K562 treated with DMSO at 1 percent for 48 hours (cell line): ENCODE data around the gene SRPK1. TPM values are rescaled to one million over a fixed set of nuclear protein-coding genes. Genes with fewer than 3 reads are reported as not detected.

Experiments
- total RNA-seq: library from RNA; unstranded; fragments of 300-600 nt; gene quantifications from 2 replicates; pipeline ENCODE4 v1.2.3, GENCODE V29; 2022; ENCODE audit warnings: low replicate concordance; ENCODE audit errors: extremely low read depth

SRPK1 gene
- total RNA-seq = not detected in 2 replicates

GRCh38 chr6:35920793-35921732, at the start of gene SRPK1:
SRPK1 (minus strand) TSS chr6:35921098; CDS start chr6:35921056, 42 bp downstream.

DNA sequence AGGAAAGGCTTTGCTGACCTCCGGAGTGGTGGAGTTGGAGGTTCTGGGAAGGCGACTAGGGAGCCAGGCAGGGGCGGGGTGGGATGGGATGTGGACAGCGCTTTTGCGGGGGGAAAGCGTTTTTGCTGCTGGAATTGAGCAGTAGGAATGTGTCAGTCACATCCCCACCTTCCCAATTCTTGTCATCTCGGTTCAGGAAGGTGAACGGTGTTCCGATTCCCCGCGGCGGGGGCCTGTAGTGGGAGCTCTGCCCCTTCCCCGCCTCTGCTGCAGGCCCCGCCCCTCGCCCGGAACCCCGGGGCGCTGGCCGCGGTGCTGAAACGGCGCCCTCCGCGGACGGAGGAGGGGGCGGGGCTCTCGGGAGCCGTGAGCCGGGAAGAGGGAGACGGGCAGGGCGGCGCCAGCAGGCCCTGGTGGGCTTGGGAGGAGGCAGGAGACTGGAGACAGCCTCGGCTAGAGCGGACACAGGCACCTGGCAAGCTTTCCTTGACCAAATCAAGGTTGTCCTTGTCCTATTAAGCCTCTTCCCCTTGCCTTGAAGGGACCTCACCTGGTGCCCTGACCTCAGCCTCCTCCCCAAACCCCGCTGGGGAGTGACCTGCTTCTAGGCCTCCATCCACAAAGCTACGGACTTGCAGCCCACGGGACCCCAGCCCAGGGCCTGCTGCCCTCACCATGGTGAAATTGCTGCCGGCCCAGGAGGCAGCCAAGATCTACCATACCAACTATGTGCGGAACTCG, 115.7 kb downstream of the SRPK1 start, which contains the start of gene LHFPL5:
Gene LHFPL5, plus strand, starts transcription at position 357 of the 741 bp plus-strand sequence. Its CDS starts 319 bp downstream, at position 676.

Other genes with a start within 250 kb of the SRPK1 start
- gene FKBP5, start 232.2 kb downstream of the SRPK1 start, total RNA-seq = not detected in 2 replicates
- gene ARMC12, start 184.1 kb downstream of the SRPK1 start, total RNA-seq = not detected in 2 replicates
- gene CLPSL2, start 144.5 kb downstream of the SRPK1 start, total RNA-seq = not detected in 2 replicates
- not detected in 2 replicates for gene CLPSL1, start 140.1 kb downstream of the SRPK1 start, total RNA-seq
- not detected in 2 replicates for gene CLPS, start 123.8 kb downstream of the SRPK1 start, total RNA-seq
- gene LHFPL5, start 115.7 kb downstream of the SRPK1 start, total RNA-seq = not detected in 2 replicates
- not detected in 2 replicates for gene SLC26A8, start 103.5 kb upstream of the SRPK1 start, total RNA-seq
- gene MAPK14, start 106.7 kb upstream of the SRPK1 start, total RNA-seq = not detected in 2 replicates
- gene MAPK13, start 209.4 kb upstream of the SRPK1 start, total RNA-seq = not detected in 2 replicates